HG03575 (cell line): ENCODE data around the gene MICALL1.
"Not testable (repeated sequence)": the region's sequence is repeated elsewhere in the genome, so short reads cannot be mapped to it uniquely, and the experiment has no call there.

Experiments
- ATAC-seq: cut with Tn5 transposase; IDR thresholded peaks from one replicate; pipeline ENCODE4 v1.9.1; 2021; ENCODE audit not compliant: unreplicated experiment, insufficient number of reproducible peaks, low FRiP score; ENCODE audit errors: extremely low read depth

Gene MICALL1

DNA sequence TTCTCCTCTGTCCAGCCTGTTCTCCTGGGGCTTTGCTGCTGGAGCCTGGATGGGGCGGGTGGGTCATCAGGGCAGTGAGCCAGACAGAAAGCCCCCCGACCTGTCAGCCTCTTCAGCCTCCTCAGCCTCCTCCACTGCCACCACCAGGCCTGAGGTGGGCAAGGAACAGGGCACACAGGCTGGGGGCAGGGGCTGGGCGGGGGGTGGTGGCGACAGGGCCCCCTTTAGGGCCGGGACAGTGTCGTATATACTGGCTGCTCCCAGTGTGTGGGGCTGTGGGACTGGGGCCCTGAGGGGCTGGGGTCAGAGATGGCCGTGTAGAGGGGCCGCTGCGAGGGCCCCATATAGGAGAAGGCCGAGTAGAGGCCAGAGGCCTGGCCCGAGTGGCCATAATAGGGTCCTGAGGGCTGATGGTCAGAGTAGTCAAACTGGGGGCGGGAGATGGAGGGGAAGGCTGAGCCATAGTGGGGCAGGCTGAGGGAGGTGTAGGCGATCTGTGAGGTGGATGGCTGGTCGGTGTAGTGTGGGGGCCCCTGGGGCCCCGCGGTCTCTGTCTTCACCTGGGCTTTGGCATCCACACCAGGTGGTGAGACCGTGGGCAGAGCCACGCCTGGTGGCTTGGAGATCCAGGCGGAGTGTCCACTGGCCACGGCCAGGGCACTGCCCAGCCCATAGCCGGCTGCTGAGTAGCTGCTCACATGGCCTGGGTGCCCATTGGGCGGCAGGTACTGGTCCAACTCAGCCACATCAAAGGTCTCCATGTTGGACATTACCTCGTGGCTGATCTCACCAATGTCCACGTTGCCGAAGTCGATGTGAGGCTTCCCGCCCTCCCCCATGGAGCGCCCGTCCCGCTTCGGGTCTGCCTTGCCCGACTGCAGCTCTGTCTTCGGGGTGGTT is 67.4 kb downstream of the MICALL1 start:
- no peak for ATAC-seq

DNA sequence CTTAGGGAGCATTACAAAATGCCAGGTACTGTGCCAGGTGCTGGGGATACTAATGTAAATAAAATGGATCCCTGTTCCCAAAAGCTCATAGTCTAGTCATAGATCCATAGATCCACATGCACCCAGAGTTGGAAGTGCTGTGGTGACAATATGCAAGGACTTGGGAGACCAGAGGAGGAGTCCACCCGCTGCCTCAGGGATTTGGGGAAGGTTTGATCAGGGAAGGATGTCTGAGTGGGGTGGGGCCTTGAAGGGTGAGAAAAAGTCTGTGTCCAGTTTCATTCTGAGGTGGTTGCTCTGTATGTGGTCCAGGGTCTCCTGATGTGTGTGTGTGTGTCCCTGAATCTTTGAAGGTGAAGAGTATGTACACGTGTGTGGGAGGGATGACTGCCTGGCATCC is 69.1 kb downstream of the MICALL1 start:
- no peak for ATAC-seq

DNA sequence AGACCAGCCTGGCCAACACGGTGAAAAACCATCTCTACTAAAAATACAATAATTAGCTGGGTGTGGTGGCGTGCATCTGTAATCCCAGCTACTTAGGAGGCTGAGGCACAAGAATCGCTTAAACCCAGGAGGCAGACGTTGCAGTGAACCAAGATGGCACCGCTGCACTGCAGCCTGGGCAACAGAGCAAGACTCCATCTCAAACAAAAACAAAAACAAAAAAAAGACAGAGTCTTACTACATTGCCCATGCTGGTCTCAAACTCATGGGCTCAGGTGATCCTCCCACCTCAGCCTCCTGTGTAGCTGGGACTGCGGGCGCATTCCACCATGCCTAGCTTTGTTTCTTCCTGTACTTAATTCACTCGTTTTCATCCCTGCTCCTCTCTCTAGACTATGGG is 69.9 kb downstream of the MICALL1 start:
- ATAC-seq, result not testable (repeated sequence)

DNA sequence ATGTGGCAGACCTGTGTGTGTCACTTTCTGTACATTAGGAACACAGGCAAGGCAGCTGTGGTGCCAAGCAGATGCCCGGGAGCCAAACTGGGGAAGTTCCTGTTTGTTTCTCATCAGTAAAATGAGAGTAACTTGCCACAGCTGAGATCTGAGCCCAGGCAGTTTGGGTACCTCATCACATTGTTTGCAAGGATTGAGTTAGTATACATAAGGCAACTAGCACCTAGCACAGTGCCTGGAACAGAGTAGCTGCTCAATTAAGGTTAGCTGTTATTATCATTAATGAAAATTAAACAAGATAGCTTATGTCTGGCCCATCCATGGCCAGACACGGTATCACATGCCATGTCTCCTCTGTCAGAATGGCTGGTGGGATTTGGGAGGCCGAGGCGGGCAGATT is 70.5 kb downstream of the MICALL1 start:
- no peak for ATAC-seq

DNA sequence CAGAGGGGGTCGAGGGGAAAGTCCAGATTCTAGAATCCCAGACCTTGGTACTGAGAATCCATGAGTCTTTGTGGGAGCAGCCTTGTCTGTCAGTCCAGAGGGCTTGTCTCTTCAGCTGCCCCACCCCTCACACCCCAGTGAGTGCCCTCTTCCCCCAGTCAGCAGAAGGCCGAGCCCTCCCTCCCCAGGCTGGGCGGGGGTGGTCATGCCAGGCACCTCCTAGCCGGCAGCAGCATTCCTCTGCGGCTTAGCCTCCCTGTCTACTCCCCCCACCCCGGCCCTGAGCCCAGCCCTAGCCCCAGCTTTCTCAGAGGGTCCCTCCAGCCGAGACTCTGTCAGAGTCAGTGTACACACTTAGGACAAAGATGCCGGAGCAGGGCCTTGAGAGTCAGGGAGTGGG is 73.7 kb downstream of the MICALL1 start:
- ATAC-seq, result no peak

DNA sequence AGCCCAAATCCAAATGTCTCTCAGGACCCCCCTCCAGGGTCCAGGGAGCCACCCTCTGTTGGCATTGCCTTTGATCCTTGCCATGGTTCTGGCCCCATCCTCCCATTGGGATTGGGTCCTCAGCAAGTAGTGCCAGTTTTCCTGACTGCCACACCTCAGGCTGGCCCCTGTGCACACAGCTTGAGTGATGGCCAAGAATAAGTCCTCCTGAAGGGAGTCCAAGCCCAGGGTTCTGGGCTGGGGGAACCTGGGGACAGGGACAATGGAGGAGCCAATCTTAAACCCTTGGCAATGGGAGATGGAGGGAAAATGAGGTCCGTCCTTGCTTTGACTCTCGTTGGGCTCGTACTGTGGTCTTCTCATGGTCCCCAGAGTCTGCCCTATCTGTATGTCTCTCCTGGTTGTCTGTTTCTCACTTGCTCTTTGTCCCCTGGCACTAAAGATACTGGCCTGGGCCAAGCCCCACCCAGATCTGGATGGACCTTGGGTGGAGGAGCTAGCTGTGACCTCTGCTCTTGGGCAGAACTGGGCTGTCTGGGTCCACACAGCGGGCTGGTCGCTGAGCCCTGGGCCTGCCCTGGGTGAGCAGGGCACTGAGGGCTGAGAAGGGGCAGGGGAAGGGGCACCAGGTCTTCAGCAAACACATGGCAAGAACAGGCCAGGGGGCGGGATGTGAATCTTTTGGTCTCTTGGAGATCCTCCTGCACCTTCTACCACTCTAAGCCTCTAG is 75.3 kb downstream of the MICALL1 start:
- ATAC-seq, result no peak

DNA sequence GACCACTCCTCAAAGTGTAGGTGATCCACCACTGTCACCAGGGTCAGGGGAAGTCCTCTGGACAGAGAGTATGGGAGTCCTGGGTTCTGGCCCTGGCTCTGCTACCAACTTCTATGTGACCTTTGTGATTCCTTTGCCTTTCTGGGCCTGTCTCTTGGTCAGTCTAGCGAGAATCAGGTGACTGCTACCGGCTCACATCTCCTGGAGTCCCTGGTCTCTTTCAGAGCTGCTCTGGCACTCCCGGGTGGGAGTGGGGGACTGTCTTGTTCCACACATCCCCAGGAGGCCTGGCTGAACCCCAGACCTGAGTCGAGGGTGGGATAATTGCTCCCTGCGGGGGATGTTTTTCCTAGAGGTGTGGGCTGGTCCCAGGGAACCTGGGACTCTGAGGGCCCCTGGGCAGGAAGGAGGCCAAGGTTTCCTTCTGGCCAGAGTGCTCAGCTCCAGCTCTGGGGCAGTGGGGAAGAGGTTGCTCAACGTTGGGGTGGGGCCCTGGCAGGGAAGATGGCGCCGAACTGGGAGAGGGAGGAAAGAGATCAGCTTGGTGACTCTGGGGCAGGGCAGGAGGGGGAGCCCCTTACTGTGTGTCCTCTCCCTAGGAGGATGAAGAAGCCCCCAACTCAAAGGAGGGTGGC is 76.2 kb downstream of the MICALL1 start:
- ATAC-seq, result no peak

DNA sequence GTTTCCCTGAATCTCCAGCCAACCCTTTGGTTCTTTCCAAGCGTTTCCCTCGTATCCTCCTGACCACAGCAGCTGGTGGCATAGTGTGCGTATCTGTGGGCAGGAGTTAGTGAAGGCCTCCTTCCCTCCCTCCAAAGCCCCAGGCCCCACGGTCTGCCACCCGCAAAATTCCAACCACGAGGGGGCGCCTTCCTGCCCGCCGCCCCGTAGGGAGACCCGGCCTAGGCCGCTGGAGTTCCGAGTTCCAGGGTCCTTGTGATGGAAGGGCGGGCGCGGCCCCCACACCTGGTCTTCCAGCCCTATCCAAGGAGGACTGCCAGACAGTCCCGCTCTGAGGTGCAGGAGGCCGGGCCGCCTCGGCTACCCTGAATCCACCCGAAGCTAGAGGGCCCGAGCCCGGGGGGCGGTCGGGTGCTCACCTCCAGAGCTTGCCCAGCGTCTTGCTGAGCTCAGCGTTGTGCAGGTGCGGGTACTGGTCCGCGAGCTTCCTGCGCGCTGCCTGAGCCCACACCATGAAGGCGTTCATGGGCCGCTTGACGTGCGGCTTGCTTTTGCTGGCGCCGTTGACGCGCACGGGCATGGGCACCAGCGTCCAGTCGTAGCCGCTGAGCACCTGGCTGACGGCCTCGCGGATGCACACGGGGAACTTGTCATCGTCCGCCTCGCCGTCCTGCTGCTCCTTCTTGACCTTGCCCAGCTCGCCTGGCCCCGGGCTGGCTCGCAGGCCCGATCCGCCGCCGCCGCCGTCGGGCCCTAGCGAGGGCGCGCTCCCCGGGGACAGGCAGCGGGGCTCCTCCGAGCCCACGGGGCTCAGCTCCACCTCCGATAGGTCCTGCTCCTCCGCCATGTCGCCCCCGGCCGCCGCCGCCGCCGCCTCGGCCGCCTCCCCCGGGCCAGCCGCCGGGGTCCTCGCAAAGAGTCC is 77.1 kb downstream of the MICALL1 start:
- no peak for ATAC-seq

DNA sequence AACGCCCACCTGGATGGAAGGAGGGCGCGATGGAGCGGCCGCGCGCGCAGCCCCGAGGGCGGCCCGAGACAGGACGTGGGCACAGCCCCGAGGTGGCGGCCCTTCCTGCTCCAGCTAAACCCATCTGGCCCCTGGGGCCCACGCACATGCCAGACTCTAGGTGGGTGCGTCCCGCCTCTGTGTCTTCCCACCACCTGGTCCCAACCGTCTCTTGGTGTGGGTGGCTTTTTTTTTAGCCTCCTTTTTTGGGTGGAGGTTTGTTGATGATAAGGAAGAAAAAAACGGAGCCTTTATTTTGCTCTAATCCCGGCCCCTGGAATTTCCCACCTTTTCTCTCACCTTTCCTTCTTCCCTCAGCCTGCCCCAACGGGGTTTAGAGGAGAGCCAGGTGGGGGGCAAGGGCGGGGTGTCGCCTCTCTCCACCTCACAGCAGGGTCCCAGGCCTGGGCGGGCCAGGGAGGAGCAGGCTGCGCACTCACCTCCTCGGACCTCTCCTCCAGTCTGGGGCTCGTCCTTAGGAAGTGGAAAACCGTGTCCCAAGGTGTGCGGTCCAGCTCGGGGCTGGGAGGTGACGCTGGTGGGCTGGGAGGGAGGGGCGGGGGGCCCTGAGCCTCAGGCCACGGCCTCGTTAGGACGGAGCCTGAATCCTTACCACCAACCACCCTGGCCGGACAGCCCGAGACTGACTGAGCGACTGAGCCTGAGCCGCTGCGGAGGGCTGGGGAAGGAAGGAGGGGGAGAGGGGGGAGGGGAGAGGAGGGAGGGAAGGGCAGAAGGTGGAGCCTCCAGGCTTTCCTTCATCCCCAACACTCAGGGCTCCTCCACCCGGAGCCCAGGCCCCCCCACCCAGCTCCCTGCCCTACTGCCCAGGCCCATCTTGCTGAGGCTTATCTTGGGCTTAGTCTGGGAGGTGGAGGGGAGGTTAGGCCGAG is 78.0 kb downstream of the MICALL1 start, which contains the start of gene SOX10:
Gene SOX10, minus strand, starts transcription at position 696 of the 932 bp plus-strand sequence. CDS start 771 bp downstream, outside the sequence.
- ATAC-seq, result no peak

DNA sequence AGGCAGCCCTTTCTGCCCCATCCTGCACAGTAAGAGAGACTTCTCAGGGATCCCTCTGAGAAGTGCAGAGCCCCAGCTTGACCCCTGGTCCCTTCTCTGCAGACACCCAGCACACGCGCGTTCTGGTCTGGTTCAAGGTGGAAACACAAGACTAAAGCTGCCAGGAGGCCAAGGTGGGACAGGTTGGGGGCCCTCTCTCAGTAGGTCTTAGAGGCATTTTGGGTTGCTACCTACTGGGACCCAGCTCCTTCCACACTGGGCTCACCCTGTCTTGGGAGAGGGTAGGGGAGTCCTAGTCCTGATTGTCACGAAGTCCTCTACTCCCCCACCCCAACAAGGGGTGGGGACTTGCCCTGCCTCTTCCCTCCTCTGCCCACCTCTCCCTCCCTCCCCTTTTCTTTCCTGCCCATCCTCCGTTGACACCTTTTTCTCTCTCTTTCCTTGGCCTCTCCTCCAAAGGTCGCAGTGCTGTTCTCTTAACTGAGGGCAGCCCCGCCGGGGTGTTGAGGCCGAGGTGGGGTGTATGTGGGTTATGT is 79.0 kb downstream of the MICALL1 start:
- ATAC-seq, result no peak

DNA sequence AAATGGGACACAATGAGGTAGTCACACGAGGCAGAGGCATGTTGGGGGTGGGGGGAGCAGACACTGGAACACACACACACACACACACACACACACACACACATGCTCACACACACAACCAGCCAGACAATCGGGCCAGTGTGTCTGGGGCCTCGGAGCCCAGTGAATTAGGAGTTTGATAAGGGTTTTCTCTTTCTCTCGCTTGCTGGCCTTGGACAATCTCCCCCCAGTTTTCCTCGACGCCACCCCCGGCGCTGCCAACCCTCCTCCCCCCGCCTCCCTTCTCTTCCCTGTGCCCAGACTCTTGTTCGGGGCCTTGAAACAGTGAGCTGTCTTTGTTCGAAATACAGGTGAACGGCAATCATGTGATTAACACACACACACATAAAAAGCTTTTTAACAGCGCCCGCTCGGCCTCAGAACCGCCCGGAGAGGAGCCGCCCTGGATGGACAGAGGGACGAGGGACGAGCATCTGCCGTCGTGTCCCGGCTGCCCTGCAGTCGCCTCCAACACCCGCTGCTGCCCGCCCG is 79.7 kb downstream of the MICALL1 start:
- ATAC-seq, result no peak

DNA sequence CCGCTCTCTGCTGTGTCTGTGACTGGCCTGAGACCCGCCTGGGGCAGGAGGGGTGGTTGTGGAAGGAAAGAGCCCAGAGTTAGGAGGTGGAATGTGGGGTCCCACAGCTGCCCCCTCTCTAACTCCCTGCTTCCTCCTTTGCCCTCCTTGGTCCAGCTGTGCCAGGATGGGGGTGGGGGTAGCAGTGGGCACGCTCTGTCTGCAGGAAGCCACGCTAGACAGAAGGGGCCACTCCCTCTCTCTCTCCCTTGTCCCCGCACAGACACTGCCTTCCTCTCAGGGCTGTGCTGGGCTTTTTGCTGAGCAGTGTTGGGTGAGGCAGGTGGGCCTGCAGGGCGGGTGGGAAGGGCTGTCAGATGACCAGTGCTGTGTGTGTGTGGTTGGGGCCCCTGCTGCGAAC is 80.3 kb downstream of the MICALL1 start:
- ATAC-seq, result no peak

DNA sequence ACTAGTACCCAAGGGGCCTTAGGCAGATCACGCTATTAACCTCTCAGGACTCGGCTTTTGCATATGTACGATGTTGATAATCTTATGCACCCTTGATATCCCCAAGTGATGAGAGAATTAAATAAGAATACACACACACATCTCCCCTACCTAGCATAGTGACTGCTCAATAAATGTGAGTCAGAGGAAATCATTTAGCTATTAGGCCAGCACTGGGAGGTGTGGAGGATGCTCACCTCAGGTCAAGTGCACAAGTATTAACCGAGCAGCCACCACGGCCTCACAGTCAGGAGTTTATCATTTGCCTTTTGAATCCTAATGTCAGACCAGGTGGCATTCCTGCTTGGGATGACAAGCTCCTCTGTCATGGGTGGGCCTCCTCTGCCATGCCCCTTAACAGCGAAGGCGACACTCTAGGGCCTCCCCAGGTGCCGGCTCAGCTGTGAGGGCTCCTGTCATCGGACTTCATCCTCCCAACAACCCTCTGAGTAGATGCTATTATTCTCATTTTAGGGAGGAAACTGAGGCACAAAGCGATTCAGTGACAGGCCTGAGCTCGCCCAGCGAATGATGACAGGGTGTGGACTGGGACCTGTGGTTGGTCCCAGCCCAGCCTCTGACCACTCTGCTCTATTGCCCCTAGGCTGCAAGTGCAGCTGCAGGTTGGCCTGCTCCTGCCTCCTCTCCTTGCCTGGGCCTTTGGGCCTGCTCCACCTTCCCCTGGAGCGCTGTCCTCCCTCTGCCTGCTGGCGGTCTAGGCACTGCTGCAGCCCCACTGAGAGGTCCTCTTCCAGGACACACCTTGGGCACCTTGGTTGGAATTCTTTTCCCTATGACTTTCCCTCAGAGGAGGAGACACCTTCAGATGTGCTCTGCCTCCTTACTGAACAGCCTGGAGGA is 83.3 kb downstream of the MICALL1 start:
- no peak for ATAC-seq

DNA sequence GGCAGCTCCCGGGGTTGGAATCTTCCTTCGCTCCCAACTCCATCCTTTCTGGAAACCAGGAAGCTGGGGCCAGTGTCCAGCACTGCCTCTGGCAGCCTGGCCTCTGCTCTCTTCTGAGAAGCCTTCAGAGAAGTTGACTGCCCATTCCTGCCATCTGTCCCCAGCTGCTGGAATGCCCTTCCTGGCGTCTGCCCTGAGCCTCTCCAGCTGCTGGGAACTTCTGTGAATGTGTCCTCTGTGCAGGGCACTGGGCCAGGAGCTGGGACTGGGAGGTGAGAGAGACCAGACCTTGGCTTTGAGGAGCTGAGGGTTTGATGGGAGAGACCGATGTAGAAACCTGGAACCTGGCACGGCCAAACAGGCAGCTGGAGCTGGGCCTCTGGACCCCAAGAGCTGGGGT is 84.2 kb downstream of the MICALL1 start:
- ATAC-seq, result no peak

DNA sequence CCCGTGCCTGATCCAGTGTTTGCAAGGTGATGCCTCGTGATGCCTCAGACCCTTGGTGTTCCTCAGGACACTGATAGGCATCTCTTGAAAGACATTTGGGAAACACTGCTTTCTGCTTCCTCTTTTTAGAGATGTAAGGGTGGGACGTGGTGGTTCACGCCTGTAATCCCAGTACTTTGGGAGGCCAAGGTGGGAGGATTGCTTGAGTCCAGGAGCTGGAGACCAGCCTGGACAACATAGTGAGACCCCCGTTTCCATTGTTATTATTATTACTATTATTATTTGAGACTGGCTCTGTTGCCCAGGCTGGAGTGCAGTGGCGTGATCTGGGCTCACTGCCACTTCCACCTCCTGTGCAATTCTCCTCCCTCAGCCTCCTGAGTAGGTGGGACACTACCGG is 84.8 kb downstream of the MICALL1 start:
- no peak for ATAC-seq

DNA sequence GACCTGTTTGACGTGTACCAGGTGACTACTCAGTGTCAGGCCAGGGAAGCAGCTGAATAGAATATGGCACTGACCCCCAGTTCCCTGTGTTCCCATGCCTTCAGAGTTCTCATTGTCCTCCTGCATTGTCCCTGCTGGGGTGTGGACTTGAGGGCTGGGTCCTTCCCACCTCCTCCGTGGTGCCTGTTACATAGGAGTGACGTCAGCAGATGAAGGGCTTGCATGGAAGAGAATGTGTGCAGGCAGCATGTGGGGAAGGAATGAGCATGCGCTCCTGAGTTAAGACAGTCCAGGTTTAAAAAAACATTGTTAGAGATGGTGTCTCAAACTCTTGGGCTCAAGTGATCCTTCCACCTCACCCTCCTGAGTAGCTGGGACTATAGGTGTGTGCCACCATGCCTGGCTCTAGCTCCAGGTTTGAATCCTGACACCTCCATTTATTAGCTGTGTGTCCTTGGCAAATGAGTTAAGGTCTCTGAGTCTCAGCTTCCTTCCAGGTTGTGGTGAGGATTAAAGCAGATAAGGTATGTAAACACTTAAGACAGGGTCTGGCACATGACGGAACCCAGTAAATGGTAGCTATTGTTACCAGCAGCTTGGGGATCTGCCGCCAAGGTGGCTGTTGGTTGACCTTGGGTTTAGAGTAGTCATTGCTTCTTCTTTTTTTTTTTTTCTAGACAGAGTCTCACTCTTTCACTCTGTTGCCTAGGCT is 85.8 kb downstream of the MICALL1 start:
- no peak for ATAC-seq
